Measurements from ENCODE around the gene SGSM1.
"Not testable (repeated sequence)": the region's sequence is repeated elsewhere in the genome, so short reads cannot be mapped to it uniquely, and the experiment has no call there.

Gene SGSM1

GRCh38 chr22:24809331-24809730 lies 3.3 kb downstream of the SGSM1 start:
- DNase-seq (ENCODE audit: low spot score) = no peak

GRCh38 chr22:24810043-24810749 lies 4.2 kb downstream of the SGSM1 start:
- peak; percentile 89 for DNase-seq (ENCODE audit: low spot score)

- DNase-seq (ENCODE audit: low spot score) = no peak
Observed at GRCh38 chr22:24812950-24813775, 7.2 kb downstream of the SGSM1 start.

- DNase-seq (ENCODE audit: low spot score) = no peak
Observed at GRCh38 chr22:24813861-24814770, 8.1 kb downstream of the SGSM1 start.

- no peak for DNase-seq (ENCODE audit: low spot score)
Observed at GRCh38 chr22:24816806-24817205, 10.8 kb downstream of the SGSM1 start.

- DNase-seq (ENCODE audit: low spot score) = no peak
Observed at GRCh38 chr22:24819487-24819886, 13.5 kb downstream of the SGSM1 start.

GRCh38 chr22:24819911-24820461 lies 14.0 kb downstream of the SGSM1 start:
- peak; percentile 48 for DNase-seq (ENCODE audit: low spot score)

GRCh38 chr22:24822471-24822870 lies 16.5 kb downstream of the SGSM1 start:
- no peak for DNase-seq (ENCODE audit: low spot score)

- no peak for DNase-seq (ENCODE audit: low spot score)
Observed at GRCh38 chr22:24823787-24824186, 17.8 kb downstream of the SGSM1 start.

- DNase-seq (ENCODE audit: low spot score) = no peak
Observed at GRCh38 chr22:24824250-24824649, 18.2 kb downstream of the SGSM1 start.

- no peak for DNase-seq (ENCODE audit: low spot score)
Observed at GRCh38 chr22:24824915-24825314, 18.9 kb downstream of the SGSM1 start.

GRCh38 chr22:24826710-24827285 lies 20.8 kb downstream of the SGSM1 start:
- no peak for DNase-seq (ENCODE audit: low spot score)

- DNase-seq (ENCODE audit: low spot score) = no peak
Observed at GRCh38 chr22:24827296-24827695, 21.3 kb downstream of the SGSM1 start.

GRCh38 chr22:24830205-24830979 lies 24.4 kb downstream of the SGSM1 start:
- DNase-seq (ENCODE audit: low spot score) = no peak

- DNase-seq (ENCODE audit: low spot score) = no peak
Observed at GRCh38 chr22:24831687-24832086, 25.7 kb downstream of the SGSM1 start.

GRCh38 chr22:24833881-24834495 lies 28.0 kb downstream of the SGSM1 start:
- DNase-seq (ENCODE audit: low spot score) = no peak

- no peak for DNase-seq (ENCODE audit: low spot score)
Observed at GRCh38 chr22:24834845-24835570, 29.0 kb downstream of the SGSM1 start.

GRCh38 chr22:24836282-24836681 lies 30.3 kb downstream of the SGSM1 start:
- no peak for DNase-seq (ENCODE audit: low spot score)

- not testable (repeated sequence) for DNase-seq (ENCODE audit: low spot score)
Observed at GRCh38 chr22:24837517-24837916, 31.5 kb downstream of the SGSM1 start.

- DNase-seq (ENCODE audit: low spot score) = no peak
Observed at GRCh38 chr22:24841261-24841660, 35.2 kb downstream of the SGSM1 start.

Measured in Ammon's horn (tissue), 1 donor.